ENCODE results near the gene TAS2R40.
"Not testable (repeated sequence)": the region's sequence is repeated elsewhere in the genome, so short reads cannot be mapped to it uniquely, and the experiment has no call there.

The TAS2R40 gene

GRCh38 chr7:143221737-143222136, at the start of gene TAS2R40:
TAS2R40 (plus strand) TSS chr7:143222037; CDS start chr7:143222079, 42 bp downstream.
- Histone ChIP-seq H3K4me3 (ENCODE audit: low read depth in 1 of 2, low read length in 2 of 2) (no peak within 1 kb of the TSS), H3K27ac (ENCODE audit: low read length) (no peak within 1 kb of the TSS)

GRCh38 chr7:143172354-143172753, 49.5 kb upstream of the TAS2R40 start:
- H3K4me3 ChIP-seq (ENCODE audit: low read depth in 1 of 2, low read length in 2 of 2): peak overlapping the region; percentile 5 to 49
- no peak overlapping the region for H3K27ac ChIP-seq (ENCODE audit: low read length)
- no peaks in the 10 kb centered on the region for H3K36me3 ChIP-seq (ENCODE audit: control insufficient read depth in 1 of 2, insufficient read depth in 2 of 2, low read length in 2 of 2)

More at GRCh38 chr7:143221737-143222136, at the start of gene TAS2R40:
- no peaks in the 10 kb centered on the region for H3K27me3 ChIP-seq (ENCODE audit: low read depth, low read length)
- no peaks in the 10 kb centered on the region for H3K36me3 ChIP-seq (ENCODE audit: control insufficient read depth in 1 of 2, insufficient read depth in 2 of 2, low read length in 2 of 2)
- H3K9me3 ChIP-seq (ENCODE audit: control insufficient read depth in 1 of 2, low read length in 2 of 2): no peaks in the 10 kb centered on the region
- no peaks in the 10 kb centered on the region for H3K4me1 ChIP-seq (ENCODE audit: control insufficient read depth in 1 of 2, insufficient read depth in 2 of 2, low read length in 2 of 2)

DNA sequence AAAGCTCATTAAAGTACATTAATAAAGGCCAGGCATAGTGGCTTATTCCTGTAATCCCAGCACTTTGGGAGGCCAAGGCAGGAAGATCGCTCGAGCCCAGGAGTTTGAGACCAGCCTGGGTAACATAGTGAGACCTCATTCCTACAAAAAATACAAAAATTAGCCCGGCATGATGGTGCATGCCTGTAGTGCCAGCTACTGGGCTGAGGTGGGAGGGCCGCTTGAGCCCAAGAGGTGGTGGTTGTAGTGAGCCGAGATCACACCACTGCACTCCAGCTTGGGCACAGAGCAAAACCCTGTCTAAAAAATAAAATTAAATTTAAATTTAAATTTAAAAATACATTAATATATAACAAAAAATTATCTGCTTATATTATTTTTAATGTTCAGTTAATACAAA, 45.7 kb upstream of the TAS2R40 start:
- Histone ChIP-seq H3K27ac (ENCODE audit: low read length) (no peak overlapping the region), H3K4me1 (ENCODE audit: control insufficient read depth in 1 of 2, insufficient read depth in 2 of 2, low read length in 2 of 2) (peaks cover 0 to 7% of the 10 kb centered on the region in 2 donors), H3K9me3 (ENCODE audit: control insufficient read depth in 1 of 2, low read length in 2 of 2) (peaks cover 0 to 5% of the 10 kb centered on the region in 2 donors), H3K27me3 (ENCODE audit: low read depth, low read length) (no peaks in the 10 kb centered on the region), H3K36me3 (ENCODE audit: control insufficient read depth in 1 of 2, insufficient read depth in 2 of 2, low read length in 2 of 2) (no peaks in the 10 kb centered on the region), H3K4me3 (ENCODE audit: low read depth in 1 of 2, low read length in 2 of 2) (no peak overlapping the region)

More at GRCh38 chr7:143172354-143172753, 49.5 kb upstream of the TAS2R40 start:
- H3K4me1 ChIP-seq (ENCODE audit: control insufficient read depth in 1 of 2, insufficient read depth in 2 of 2, low read length in 2 of 2): peaks cover 0 to 7% of the 10 kb centered on the region in 2 donors
- no peaks in the 10 kb centered on the region for H3K27me3 ChIP-seq (ENCODE audit: low read depth, low read length)
- H3K9me3 ChIP-seq (ENCODE audit: control insufficient read depth in 1 of 2, low read length in 2 of 2): peaks cover 0 to 3% of the 10 kb centered on the region in 2 donors

DNA sequence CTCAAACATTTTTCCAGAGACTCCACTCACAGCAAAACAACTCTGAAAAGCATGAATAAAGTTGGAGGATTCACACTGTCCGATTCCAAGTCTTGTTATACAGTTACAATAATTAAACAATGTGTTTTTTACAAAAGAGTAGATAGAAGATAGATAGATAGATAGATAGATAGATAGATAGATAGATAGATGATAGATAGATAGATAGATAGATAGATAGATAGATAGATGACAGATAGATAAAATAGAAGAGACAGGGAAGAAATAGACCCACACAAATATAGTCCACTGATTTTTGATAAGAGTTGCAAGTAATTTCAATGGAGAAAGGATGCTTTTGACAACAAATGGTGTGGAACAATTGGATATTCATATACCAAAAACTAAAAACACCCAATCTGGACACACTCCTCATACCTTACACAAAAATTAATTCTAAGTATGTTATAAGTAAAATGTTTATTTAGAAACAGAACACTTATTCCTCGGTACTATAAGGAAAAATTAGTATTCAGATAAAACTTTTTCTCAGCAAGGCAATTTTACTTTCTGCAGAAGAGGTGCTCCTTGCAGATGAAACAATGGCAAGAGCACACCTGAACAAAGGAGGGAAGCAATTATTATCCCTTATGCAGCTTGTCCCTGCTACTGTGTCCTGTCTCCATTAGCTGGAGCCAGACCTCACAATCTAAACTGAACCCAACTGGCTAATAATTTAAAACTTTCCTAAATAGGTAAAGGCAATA, 44.3 kb upstream of the TAS2R40 start:
- no peaks in the 10 kb centered on the region for H3K4me1 ChIP-seq (ENCODE audit: control insufficient read depth in 1 of 2, insufficient read depth in 2 of 2, low read length in 2 of 2)
- H3K27ac ChIP-seq (ENCODE audit: low read length): no peak overlapping the region
- H3K36me3 ChIP-seq (ENCODE audit: control insufficient read depth in 1 of 2, insufficient read depth in 2 of 2, low read length in 2 of 2): no peaks in the 10 kb centered on the region
- H3K4me3 ChIP-seq (ENCODE audit: low read depth in 1 of 2, low read length in 2 of 2): no peak overlapping the region
- H3K9me3 ChIP-seq (ENCODE audit: control insufficient read depth in 1 of 2, low read length in 2 of 2): peaks cover 0 to 5% of the 10 kb centered on the region in 2 donors
- H3K27me3 ChIP-seq (ENCODE audit: low read depth, low read length): no peaks in the 10 kb centered on the region

DNA sequence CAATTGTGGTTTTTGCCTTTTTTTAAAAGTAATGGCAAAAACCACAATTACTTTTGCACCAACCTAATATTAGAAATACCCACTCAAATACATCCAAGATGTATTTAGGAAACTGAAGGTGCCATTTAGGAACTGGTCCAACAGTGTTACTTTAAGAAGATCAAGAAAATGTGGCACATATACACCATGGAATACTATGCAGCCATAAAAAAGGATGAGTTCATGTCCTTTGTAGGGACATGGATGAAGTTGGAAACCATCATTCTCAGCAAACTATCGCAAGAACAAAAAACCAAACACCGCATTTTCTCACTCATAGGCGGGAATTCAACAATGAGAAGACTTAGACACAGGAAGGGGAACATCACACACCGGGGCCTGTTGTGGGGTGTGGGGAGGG, 41.1 kb upstream of the TAS2R40 start:
- not testable (repeated sequence) for H3K27me3 ChIP-seq (ENCODE audit: low read depth, low read length); H3K36me3 ChIP-seq (ENCODE audit: control insufficient read depth in 1 of 2, insufficient read depth in 2 of 2, low read length in 2 of 2); H3K27ac ChIP-seq (ENCODE audit: low read length); H3K4me3 ChIP-seq (ENCODE audit: low read depth in 1 of 2, low read length in 2 of 2); H3K4me1 ChIP-seq (ENCODE audit: control insufficient read depth in 1 of 2, insufficient read depth in 2 of 2, low read length in 2 of 2); H3K9me3 ChIP-seq (ENCODE audit: control insufficient read depth in 1 of 2, low read length in 2 of 2)

DNA sequence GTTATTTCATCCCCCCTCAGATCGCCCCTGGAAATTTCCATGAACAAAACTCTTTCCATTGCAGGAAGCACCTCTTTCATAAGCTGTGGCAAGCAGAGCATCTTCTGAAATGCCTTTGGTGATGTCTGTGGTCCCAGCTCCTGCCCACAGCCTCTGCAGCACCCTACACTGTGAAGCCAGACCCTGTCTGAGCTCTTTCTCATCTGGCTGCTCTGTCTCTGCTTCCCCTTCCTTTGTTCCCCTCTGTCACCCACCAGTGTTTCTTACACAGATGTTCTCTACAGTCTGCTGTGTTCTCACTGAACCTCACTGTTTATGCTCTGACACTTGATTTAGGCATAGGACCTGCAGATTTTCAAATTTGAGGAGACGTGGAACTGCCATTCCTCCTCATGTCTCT, 40.5 kb upstream of the TAS2R40 start:
- Histone ChIP-seq H3K4me1 (ENCODE audit: control insufficient read depth in 1 of 2, insufficient read depth in 2 of 2, low read length in 2 of 2) (no peaks in the 10 kb centered on the region), H3K27me3 (ENCODE audit: low read depth, low read length) (no peaks in the 10 kb centered on the region), H3K9me3 (ENCODE audit: control insufficient read depth in 1 of 2, low read length in 2 of 2) (peaks cover 0 to 5% of the 10 kb centered on the region in 2 donors), H3K27ac (ENCODE audit: low read length) (no peak overlapping the region), H3K36me3 (ENCODE audit: control insufficient read depth in 1 of 2, insufficient read depth in 2 of 2, low read length in 2 of 2) (no peaks in the 10 kb centered on the region), H3K4me3 (ENCODE audit: low read depth in 1 of 2, low read length in 2 of 2) (no peak overlapping the region)

- Histone ChIP-seq H3K27ac (ENCODE audit: low read length) (no peak within 1 kb of the TSS), H3K9me3 (ENCODE audit: control insufficient read depth in 1 of 2, low read length in 2 of 2) (peaks cover 0 to 1% of the 10 kb centered on the region in 2 donors), H3K36me3 (ENCODE audit: control insufficient read depth in 1 of 2, insufficient read depth in 2 of 2, low read length in 2 of 2) (no peaks in the 10 kb centered on the region), H3K4me3 (ENCODE audit: low read depth in 1 of 2, low read length in 2 of 2) (no peak within 1 kb of the TSS), H3K27me3 (ENCODE audit: low read depth, low read length) (no peaks in the 10 kb centered on the region), H3K4me1 (ENCODE audit: control insufficient read depth in 1 of 2, insufficient read depth in 2 of 2, low read length in 2 of 2) (no peaks in the 10 kb centered on the region)
Observed at GRCh38 chr7:143183024-143183423, 38.8 kb upstream of the TAS2R40 start, which contains the start of gene TAS2R39. TAS2R39 (plus strand) TSS chr7:143183419; CDS start chr7:143183419, 0 bp downstream.

DNA sequence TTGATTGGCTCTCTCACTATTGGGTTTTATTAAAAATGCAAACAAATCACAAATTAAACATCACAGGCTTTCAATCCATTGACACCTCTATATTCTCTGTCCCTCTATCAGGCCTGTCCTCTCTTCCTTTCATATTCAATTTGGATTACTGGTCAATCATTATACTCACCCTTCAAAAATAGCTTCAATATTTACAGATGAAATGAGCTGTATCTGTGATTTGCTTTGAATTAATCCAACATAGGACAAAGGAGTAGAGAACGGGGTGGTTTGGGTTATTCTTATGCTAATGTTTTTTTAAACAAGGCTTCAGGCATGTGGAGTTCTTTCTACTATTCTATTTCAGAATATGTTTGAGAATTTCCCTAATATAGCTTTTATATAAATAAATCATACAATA, 36.3 kb upstream of the TAS2R40 start:
- Histone ChIP-seq H3K4me3 (ENCODE audit: low read depth in 1 of 2, low read length in 2 of 2) (no peak overlapping the region), H3K27me3 (ENCODE audit: low read depth, low read length) (no peaks in the 10 kb centered on the region)

GRCh38 chr7:143188994-143189393, 32.8 kb upstream of the TAS2R40 start:
- Histone ChIP-seq H3K4me3 (ENCODE audit: low read depth in 1 of 2, low read length in 2 of 2) (no peak overlapping the region), H3K36me3 (ENCODE audit: control insufficient read depth in 1 of 2, insufficient read depth in 2 of 2, low read length in 2 of 2) (no peaks in the 10 kb centered on the region), H3K9me3 (ENCODE audit: control insufficient read depth in 1 of 2, low read length in 2 of 2) (no peaks in the 10 kb centered on the region), H3K4me1 (ENCODE audit: control insufficient read depth in 1 of 2, insufficient read depth in 2 of 2, low read length in 2 of 2) (no peaks in the 10 kb centered on the region), H3K27ac (ENCODE audit: low read length) (no peak overlapping the region), H3K27me3 (ENCODE audit: low read depth, low read length) (no peaks in the 10 kb centered on the region)

More for the DNA sequence above, 36.3 kb upstream of the TAS2R40 start:
- no peaks in the 10 kb centered on the region for H3K36me3 ChIP-seq (ENCODE audit: control insufficient read depth in 1 of 2, insufficient read depth in 2 of 2, low read length in 2 of 2)
- H3K4me1 ChIP-seq (ENCODE audit: control insufficient read depth in 1 of 2, insufficient read depth in 2 of 2, low read length in 2 of 2): no peaks in the 10 kb centered on the region
- no peak overlapping the region for H3K27ac ChIP-seq (ENCODE audit: low read length)
- no peaks in the 10 kb centered on the region for H3K9me3 ChIP-seq (ENCODE audit: control insufficient read depth in 1 of 2, low read length in 2 of 2)

DNA sequence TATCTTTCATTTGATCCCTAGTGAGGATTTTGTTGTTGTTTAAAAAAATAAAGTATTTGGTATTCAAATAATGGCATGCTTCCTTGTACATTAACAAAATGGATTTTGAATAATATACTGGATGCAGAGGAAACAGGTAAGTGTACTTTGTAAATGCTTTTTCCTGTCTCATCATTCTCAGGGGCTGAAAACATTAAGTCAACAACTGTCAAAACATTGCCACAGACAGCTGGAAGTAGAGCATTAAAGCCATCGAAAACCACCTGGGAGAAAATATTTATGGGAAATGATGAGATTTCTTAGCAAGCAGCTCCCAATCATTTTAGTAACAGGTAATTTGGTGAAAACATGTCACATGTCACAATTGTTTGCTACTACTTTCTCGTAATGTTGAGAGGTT, 28.0 kb upstream of the TAS2R40 start:
- no peak overlapping the region for H3K4me3 ChIP-seq (ENCODE audit: low read depth in 1 of 2, low read length in 2 of 2)

DNA sequence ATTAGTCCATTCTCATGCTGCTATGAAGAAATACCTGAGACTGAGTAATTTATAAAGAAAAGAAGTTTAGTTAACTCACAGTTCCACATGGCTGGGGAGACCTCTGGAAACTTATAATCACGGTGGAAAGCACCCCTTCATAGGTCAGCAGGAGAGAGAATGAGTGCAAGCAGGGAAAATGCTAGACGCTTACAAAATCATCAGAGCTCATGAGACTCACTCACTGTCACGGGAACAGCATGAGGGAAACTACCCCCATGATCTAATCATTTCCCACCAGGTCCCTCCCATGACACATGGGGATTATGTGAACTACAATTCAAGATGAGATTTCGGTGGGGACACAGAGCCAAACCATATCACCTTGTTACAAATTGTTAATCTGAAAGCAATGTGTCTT, 22.8 kb upstream of the TAS2R40 start:
- H3K36me3 ChIP-seq (ENCODE audit: control insufficient read depth in 1 of 2, insufficient read depth in 2 of 2, low read length in 2 of 2): no peaks in the 10 kb centered on the region
- H3K4me1 ChIP-seq (ENCODE audit: control insufficient read depth in 1 of 2, insufficient read depth in 2 of 2, low read length in 2 of 2): no peaks in the 10 kb centered on the region
- H3K4me3 ChIP-seq (ENCODE audit: low read depth in 1 of 2, low read length in 2 of 2): no peak overlapping the region
- H3K9me3 ChIP-seq (ENCODE audit: control insufficient read depth in 1 of 2, low read length in 2 of 2): peaks cover 0 to 4% of the 10 kb centered on the region in 2 donors
- H3K27me3 ChIP-seq (ENCODE audit: low read depth, low read length): no peaks in the 10 kb centered on the region
- H3K27ac ChIP-seq (ENCODE audit: low read length): no peak overlapping the region

More for the DNA sequence above, 28.0 kb upstream of the TAS2R40 start:
- H3K4me1 ChIP-seq (ENCODE audit: control insufficient read depth in 1 of 2, insufficient read depth in 2 of 2, low read length in 2 of 2): no peaks in the 10 kb centered on the region
- no peak overlapping the region for H3K27ac ChIP-seq (ENCODE audit: low read length)
- peaks cover 0 to 4% of the 10 kb centered on the region in 2 donors for H3K9me3 ChIP-seq (ENCODE audit: control insufficient read depth in 1 of 2, low read length in 2 of 2)
- H3K27me3 ChIP-seq (ENCODE audit: low read depth, low read length): no peaks in the 10 kb centered on the region
- no peaks in the 10 kb centered on the region for H3K36me3 ChIP-seq (ENCODE audit: control insufficient read depth in 1 of 2, insufficient read depth in 2 of 2, low read length in 2 of 2)

- no peak overlapping the region for H3K4me3 ChIP-seq (ENCODE audit: low read depth in 1 of 2, low read length in 2 of 2)
- H3K36me3 ChIP-seq (ENCODE audit: control insufficient read depth in 1 of 2, insufficient read depth in 2 of 2, low read length in 2 of 2): no peaks in the 10 kb centered on the region
- no peaks in the 10 kb centered on the region for H3K9me3 ChIP-seq (ENCODE audit: control insufficient read depth in 1 of 2, low read length in 2 of 2)
- no peak overlapping the region for H3K27ac ChIP-seq (ENCODE audit: low read length)
- no peaks in the 10 kb centered on the region for H3K4me1 ChIP-seq (ENCODE audit: control insufficient read depth in 1 of 2, insufficient read depth in 2 of 2, low read length in 2 of 2)
- H3K27me3 ChIP-seq (ENCODE audit: low read depth, low read length): no peaks in the 10 kb centered on the region
Observed at GRCh38 chr7:143202161-143202560, 19.7 kb upstream of the TAS2R40 start.
